ACHN (cell line): ENCODE results near the gene INAVA.

Experiments
- DNase-seq: peaks from one replicate; pipeline ENCODE4 v3.0.0-alpha.2; 2015
- in situ Hi-C: cut with HindIII; loops from 2 replicates; pipeline ENCODE4 v1.10.0; 2017; ENCODE audit warnings: low sequenced_read_pairs, low pct_ligation_motif_present, low pct_unique_long_range_greater_than_20kb

INAVA gene, protein sequence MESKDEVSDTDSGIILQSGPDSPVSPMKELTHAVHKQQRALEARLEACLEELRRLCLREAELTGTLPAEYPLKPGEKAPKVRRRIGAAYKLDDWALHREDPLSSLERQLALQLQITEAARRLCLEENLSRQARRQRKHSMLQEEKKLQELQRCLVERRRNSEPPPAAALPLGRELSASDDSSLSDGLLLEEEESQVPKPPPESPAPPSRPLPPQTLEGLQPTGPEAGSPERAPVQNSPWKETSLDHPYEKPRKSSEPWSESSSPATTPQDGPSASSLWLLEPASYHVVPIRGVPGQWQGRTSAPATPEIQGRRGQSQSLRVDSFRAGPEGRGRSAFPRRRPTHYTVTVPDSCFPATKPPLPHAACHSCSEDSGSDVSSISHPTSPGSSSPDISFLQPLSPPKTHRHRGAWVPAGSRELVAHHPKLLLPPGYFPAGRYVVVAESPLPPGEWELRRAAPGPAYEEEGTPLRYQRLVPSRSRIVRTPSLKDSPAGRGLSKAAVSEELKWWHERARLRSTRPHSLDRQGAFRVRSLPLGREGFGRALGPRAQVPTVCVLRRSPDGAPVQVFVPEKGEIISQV

DNA sequence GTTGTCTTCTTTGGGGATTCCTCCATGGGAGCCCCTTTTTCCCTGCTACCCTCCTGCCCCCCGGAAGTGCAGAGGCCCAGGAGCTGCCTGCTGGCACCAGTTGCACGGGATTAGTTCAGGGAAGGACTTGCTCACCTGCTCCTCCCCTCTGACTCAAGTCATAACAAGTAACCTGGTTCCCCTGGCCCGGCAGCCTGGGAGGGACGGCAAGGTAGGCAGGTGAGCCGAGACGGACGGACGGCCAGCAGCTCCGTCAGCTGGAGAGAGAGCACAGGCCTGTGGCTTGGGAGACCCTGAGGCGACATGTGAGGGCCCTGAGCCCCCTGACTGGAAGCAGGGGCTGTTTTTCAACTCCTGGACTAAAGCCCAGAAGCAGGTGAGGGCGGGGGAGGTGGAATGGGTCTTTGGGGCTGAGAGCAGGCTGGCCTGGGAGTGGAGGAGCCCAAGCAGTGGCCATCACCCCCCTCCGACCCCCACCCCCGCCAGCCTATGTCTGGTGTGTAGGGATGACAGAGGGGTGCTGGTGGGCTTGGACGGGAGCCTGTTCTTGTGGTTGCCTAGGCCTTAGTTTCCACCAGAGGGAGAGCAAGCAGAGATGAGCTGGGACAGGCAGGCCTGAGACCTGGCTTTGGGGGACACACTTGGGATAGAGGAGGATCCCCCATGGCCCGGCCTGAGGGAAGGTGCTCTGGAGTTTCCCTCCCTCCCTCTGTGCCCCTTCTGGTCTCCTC lies at the start of gene INAVA:
Gene INAVA (plus strand): TSS at position 189 of the 731 bp plus-strand sequence. CDS start 3,501 bp downstream, outside the sequence.
- no peak for DNase-seq
- in situ Hi-C loops, result no loop called here

DNA sequence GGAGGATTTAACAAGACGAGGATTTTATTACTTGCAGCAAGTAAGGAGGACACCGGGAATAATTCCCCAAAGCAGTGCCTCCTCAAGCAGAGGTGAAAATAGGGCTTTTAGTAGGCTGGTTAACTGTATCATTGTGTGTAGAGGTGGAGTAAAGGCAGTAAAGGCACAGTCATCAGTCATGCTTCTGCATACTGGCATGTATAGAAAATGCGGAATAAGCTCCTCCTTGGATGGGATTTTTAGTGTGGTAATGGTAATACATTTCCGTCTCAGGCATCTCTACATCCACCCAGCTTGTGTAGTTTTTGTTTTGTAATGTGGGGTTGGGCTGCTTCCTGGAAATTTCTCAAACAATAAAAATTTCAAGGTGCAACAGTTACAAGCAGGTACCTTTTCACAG lies 49.3 kb upstream of the INAVA start:
- DNase-seq, result no peak
- in situ Hi-C loops, result no loop called here

DNA sequence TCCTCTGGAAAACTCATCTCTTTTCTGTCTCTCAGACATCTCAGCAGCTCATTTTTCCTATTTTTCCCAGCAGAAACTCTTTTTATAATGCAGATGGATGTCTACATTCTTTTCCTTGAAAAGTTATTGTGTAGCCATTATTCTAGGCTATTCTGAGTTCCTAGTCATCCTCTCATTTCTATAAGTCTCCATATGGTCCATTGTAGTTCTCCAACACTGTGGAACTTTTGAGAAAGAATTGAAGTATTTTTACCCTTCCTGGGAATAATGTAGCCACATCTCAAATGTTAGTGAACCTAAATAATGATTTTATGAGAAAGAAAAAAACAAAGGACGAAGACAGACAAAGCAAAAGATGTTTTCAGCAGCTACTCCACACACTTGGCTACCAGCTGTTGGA lies 48.3 kb upstream of the INAVA start:
- no peak for DNase-seq
- in situ Hi-C loops, result no loop called here

DNA sequence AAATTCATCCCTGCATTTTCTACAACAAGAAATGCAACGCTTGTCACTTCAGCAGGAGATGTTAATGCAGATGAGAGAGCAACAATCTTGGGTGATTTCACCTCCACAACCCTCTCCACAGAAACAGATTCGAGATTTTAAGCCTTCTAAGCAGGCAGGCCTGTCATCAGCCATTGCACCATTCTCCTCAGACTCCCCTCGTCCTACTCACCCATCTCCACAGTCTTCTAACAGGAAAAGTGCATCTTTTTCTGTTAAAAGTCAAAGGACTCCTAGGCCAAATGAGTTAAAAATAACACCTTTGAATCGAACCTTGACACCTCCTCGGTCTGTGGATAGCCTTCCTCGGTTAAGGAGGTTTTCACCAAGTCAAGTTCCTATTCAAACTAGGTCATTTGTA lies 45.3 kb upstream of the INAVA start:
- no peak for DNase-seq
- in situ Hi-C loops, result no loop called here

DNA sequence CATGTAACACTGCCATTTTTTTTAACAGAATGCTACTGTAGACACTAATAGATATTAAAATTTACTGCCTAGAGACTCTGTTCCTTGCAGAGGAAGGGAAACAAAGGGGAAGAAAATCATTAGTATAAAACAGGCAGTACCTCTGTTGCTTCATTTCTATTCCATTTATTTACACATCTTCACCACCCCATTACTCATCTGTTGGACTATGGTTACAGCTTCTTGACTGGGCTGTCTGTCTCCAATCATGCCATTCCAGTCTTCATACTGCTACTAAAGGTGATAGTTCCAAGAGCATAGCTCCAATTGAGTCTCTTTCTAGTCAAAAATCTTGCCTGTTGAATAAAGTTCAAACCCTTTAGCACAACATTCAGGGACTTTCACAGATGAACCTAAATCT lies 44.1 kb upstream of the INAVA start:
- in situ Hi-C loops, result no loop called here
- DNase-seq, result no peak

DNA sequence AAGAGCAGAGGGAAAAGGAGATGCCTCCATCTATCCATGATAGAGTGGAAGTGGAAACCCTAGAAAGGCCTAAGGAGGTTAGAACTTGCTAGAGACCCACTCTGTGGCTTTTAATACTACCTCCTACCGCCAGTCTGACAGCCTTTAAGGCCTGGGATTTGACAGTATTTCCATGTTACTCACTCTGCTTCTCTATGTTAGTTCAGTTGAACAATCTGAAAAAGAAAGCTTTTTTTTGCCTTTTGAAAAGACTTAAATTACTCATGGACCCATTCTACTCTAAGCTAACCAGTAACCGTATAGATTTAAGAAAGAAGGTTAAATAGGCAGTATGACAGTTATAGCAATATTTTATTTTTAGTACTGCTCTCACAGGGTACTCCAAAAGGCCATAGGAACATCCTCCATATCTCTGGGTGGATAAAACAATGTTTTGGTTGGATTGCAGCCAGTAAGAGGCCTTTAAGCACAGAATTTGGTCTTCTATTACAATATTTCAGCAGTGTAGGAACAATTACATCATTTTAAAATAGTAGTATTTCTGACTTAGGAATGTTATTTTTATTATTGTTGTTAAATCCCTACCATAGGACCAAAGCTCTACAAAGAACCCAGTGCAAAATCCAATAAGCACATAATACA lies 37.9 kb upstream of the INAVA start:
- no peak for DNase-seq

DNA sequence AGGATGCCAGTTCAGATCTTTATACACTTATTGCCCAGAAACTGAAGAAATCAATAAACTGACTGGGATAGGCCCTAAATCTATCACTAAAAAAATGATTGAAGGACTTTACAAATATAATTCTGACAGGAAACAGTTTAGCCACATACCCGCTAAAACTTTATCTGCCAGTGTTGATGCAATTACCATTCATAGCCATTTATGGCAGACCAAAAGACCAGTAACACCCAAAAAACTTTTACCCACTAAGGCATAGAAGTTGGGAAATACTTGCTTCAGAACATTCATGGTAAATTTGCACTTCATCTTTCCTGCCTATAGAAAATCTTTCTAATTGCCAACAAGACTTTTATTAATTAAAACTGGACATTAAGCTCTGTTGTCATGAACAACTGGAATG lies 36.9 kb upstream of the INAVA start:
- no peak for DNase-seq
- in situ Hi-C loops, result no loop called here

More for the DNA sequence above, 37.9 kb upstream of the INAVA start:
- in situ Hi-C loops, result no loop called here

DNA sequence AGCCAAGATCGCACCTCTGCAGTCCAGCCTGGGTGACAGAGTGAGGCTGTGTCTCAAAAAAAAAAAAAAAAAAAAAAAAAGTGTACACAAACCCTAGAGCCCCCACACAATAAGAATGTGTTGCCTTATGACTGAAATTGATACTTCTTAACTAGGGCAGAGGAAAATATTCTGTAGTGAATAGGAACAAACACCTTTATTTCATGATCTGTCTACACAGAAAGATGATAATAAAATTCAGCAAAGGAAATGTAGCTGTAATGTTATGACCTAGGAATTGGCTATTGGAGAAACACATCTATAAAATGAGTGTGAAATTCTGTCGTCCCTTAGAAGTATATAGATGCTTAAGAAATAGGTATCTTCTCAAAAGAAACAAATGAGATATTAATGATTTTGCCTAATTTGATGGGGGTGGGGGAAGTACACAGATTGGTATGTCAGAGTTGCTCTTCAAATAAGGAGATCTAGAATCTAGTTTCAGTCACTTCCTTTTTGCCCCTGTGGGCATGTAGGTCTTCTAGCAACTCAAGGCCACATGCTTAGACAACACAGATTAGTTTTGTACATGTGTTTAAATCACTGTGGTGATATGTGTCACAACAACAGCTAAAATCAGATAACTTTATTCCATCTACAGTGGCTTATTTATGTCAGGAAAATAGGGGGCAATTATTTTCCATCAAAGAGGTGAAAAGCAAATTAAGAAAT lies 32.6 kb upstream of the INAVA start:
- no peak for DNase-seq
- in situ Hi-C loops, result no loop called here

DNA sequence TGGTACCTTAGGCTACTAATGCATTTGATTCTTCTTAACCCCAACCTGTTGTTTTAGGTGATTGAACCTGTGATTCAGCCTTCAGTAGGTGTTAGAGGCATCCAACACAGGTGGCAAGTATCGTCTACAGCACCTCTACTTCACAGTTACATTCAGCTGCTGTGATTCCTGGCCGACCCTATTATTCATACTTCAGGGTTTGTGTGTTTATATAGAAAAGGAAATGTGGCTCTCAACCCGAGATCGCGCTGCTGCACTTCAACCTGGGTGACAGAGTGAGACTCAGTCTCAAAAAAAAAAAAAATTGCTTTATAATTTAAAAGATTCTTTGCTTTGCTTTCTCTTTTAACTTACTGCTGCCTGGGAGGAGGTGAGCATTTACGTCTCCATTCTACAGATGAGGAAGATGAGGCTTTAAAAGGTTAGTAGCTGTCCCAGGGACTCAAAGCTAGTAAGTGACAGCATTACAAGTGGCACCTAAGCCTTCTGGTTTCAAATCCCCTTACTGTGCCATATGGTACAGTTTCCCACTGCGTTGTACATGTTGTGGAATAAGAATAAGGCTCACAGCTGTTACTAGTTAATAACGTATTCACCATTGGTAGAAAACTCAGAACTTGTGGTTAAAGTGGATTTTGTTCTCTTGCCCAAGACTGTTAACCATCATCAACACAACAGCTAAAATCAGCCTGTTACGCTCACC lies 31.8 kb upstream of the INAVA start:
- DNase-seq, result no peak
- in situ Hi-C loops, result no loop called here

DNA sequence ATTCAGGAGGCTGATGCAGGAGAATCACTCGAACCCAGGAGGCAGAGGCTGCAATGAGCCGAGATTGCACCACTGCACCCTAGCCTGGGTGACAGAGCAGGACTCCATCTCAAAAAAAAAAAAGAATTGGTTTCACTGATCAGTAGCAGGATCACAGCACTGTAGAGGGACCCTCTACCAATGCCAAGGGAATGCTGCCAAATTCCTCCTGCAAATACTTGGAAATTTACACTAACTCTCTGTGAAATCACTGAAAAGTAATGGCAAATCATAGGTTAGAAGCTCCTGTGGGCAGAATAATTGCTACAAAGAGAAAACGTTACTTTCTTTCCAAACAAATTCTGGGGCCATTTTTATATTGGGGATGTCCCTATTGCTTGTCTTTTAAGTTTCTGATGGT lies 28.6 kb upstream of the INAVA start:
- no peak for DNase-seq
- in situ Hi-C loops, result no loop called here

DNA sequence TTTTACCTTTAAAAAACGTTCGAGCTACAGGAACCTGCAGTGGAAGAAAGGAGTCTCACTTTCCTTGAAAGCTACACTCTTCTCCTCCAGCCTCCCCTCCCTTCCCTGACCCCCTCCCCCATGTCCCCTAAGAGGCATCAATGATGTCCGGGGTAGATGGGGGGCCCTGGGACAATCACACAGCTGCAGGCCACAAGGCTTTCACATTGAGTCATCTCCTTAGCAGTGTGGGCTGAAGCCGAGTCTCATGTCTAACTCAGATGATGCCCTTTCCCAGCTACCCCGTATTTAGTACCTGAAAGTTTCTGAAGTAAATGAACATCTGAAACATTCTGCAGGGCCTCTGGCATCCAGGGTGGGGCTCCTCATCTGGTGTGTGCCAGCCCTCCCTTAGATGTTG lies 28.2 kb upstream of the INAVA start:
- DNase-seq, result no peak
- in situ Hi-C loops, result no loop called here

DNA sequence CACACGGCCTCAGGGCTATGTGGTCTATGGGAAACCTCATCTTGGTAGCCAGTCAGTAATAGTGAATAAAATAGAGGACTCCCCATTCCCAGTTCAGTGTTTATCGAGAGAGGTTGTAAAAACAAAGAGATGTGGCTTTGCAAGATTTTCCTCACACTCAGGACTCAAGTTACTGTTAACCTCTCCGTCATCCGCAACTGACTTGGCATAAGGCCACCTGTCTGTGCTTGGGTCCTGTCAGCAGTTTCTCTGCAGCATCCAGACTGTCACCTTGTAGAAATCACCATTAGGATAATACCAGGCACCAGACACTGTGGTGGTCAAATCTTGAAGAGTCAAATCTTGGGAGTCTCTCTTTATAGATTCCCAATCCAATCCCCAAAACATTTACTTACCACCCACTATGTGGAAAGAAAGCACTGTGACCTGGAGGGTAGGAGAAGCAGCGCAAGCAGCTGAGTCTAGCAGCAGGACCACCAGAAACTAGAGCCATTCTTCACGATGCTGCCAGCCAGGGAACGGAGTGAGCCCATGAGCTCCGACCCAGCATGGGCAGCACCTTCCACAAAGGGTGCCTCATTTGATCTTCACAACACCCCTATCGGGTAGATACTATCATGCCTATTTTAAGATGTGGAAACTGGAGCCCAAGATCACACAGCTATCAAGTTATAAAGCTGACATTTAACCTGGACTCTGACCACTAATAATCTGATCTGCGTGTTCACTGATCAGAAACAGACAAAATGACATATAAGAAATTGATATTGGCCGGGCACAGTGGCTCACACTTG lies 27.5 kb upstream of the INAVA start:
- in situ Hi-C loops, result no loop called here
- DNase-seq, result no peak

DNA sequence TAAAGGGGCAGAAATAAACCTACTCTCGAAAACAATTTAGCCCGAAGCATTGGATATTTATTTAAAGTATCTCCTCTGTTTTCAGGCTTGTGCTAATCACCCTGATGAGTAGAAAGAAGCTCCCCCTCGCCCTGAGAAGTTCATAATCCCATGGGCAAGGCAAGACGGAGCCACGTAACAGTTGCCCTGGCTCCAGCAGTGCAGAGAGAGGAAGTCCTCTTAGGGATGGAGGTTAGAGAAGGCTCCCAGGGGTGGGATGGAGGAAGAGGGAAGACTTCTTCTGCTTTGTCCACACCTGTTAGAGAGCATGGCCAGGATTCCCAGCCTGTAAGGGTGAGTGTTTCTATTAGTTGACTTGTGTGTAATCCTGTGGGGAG lies 25.3 kb upstream of the INAVA start:
- in situ Hi-C loops, result no loop called here
- DNase-seq, result no peak

DNA sequence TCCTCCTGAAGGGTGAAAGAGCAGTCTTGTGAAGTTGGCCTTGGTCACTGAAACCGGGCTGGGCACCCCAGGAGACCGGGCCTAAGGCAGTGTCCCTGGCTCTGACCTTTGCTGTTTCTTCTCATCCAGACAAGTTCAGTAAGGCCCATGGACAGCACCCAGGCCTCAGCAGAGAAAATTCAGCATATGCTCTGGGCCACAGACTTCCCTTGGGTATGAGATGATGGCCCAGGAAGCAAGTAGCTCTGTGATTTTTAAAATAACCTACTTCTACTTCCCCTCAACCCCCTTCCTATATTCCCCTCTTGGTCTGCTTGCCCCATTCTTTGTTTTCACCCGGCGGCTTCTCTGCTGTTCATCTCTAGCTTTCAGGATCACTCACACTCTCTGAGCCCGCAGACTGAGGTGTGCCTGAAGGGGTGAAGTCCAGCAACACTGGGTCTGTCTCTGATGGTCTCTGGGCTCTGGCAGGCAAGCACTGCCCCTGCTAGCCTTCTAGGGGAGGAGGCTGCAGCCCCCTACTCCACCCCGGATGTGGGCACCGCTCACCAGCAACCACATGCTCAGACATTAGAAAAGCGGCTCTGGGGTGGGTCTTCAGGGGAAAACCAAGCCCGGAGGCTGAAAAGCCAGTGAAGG lies 24.8 kb upstream of the INAVA start:
- no peak for DNase-seq
- in situ Hi-C loops, result no loop called here

DNA sequence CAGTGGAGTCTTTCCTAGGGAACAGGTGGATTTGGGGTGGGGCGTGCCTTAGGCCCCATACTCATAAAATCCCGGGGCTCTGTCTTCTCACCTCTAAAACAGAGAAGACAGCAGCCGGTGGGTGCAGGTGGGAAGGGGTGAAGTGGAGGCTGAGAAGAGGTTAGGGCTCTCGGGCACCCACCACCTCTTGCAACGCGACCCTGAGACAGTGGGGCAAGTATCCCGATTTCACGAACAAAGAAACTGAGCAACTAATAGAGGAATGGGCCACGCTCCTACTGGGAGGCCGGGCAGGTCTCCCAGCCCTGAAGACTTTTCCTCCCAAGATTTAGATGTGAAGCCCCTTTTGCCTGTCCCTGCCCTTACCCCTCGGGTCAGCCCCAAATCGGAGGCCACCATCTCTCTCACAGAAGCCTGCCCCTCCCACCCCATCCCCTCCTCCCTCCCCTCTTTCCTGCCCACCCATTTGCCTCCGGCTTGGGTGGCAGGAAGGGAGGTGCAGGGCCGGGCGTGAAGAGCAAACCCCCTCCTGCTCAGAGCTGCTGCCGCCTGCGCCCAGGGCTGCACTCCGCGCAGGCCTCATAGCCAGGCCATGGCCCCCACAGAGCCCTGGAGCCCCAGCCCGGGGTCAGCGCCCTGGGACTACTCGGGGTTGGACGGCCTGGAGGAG lies 22.1 kb upstream of the INAVA start, which contains the start of gene GPR25:
Gene GPR25 (plus strand): TSS at position 536 of the 670 bp plus-strand sequence. CDS start 57 bp downstream, at position 593.
- DNase-seq, result no peak
- in situ Hi-C loops, result no loop called here

DNA sequence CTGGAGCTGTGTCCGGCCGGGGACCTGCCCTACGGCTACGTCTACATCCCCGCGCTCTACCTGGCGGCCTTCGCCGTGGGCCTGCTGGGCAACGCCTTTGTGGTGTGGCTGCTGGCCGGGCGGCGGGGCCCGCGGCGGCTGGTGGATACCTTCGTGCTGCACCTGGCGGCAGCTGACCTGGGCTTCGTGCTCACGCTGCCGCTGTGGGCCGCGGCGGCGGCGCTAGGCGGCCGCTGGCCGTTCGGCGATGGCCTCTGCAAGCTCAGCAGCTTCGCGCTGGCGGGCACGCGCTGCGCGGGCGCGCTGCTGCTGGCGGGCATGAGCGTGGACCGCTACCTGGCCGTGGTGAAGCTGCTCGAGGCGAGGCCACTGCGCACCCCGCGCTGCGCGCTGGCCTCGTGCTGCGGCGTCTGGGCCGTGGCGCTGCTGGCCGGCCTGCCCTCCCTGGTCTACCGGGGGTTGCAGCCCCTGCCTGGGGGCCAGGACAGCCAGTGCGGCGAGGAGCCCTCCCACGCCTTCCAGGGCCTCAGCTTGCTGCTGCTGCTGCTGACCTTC lies 21.5 kb upstream of the INAVA start:
- in situ Hi-C loops, result no loop called here
- no peak for DNase-seq
